HG03565 (cell line): ENCODE measurements around the gene PLEKHH2.
"Not testable (repeated sequence)": the region's sequence is repeated elsewhere in the genome, so short reads cannot be mapped to it uniquely, and the experiment has no call there.

Experiments
- ATAC-seq: cut with Tn5 transposase; IDR thresholded peaks from one replicate; pipeline ENCODE4 v1.9.1; 2021; ENCODE audit warnings: mild to moderate bottlenecking, moderate library complexity; ENCODE audit not compliant: unreplicated experiment

The PLEKHH2 gene

DNA sequence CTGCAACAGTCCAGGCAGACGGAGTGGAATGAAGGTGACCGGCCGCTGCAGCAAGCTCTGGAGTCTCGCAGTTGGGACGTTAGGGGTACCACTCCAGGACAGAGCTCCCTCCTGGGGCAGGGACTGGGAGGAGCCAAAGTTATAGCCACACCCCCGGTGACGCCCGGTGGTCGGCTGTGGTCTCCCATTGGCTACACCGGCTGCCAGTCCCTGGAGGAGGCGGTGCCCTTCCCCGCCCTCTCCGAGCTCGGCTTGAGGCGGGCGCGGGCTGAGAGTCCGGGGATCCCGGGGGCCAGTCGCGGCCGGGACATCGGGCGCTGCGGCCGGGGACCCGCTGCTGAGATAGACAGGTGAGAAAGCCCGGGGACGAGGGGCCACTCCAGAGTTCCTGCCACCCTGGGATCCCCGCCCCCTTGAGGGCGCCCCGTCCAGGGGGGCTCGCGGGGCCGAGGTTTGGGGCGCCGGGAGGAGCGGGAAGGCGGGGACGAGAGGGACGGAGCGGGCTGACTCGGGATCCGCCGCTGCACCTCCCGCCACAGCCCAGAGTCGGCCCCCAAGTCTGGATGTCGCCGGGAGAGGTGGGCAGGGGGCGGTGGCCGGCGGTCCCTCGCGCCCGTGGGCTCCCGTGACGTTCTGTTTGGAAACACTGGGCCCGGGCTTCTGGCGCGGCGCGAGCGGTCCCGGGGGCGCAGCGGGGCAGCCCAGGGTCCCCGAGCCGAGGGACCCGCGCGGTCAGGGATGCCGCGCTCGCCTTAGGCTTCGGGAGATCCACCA, at the start of gene PLEKHH2:
PLEKHH2 (plus strand) TSS at position 231 of the 774 bp plus-strand sequence. CDS start 7,414 bp downstream, outside the sequence.
- peak; percentile 98 for ATAC-seq

DNA sequence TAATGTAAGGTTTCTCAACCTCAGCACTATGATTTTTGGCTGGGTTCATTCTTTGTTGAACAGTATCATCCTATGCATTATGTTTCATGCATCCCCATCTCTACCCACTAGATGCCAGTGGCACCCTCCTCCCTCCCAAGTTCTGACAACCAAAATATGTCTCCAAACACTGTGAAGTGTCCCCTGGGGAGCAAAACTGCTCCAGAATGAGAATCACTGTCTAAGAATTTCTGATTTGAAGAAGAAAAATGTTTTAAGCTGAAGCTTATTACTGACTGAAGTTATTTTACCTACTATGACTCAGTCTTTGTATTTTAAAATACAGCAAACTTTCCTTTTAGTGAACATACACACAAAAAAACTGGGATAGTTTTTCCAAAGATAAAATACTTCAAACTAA, 44.6 kb upstream of the PLEKHH2 start:
- no peak for ATAC-seq

DNA sequence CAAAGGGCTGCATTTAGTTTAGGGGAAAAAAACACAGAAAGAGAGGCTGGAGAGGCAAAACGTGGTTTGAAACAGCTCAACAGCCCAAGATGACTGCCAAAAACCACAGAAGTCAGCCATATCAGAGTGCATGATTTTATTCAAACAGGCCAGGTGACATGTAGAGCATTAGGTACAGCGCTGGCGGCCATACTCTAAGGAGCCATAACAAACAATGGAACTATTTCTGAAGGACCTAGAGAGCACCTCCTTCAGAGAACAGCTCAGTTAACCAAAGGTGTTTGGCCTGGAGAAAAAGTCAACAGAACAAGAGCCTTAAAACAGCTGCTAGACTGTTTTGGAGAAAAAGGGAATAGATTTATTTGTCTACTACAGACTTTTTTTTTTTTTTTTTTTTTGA, 43.8 kb upstream of the PLEKHH2 start:
- ATAC-seq, result no peak

- ATAC-seq, result no peak
Observed at GRCh38 chr2:43594875-43595274, 42.2 kb upstream of the PLEKHH2 start.

- ATAC-seq, result peak; percentile 90
Observed at GRCh38 chr2:43595603-43596412, 41.3 kb upstream of the PLEKHH2 start, which contains the start of gene THADA. THADA (minus strand) TSS chr2:43596038; CDS start chr2:43592392, 3,646 bp downstream.

DNA sequence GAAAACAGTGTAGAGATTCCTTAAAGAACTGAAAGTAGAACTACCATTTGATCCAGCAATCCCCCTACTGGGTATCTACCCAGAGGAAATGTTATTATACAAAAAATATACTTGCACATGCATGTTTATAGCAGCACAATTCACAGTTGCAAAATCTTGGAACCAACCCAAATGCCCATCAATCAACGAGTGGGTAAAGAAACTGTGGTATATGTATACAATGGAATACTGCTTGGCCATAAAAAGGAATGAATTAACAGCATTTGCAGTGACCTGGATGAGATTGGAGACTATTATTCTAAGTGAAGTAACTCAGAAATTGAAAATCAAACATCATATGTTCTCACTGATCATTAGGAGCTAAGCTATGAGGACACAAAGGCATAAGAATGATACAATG, 36.5 kb upstream of the PLEKHH2 start:
- ATAC-seq, result not testable (repeated sequence)

- no peak for ATAC-seq
Observed at GRCh38 chr2:43604674-43605073, 32.4 kb upstream of the PLEKHH2 start.

DNA sequence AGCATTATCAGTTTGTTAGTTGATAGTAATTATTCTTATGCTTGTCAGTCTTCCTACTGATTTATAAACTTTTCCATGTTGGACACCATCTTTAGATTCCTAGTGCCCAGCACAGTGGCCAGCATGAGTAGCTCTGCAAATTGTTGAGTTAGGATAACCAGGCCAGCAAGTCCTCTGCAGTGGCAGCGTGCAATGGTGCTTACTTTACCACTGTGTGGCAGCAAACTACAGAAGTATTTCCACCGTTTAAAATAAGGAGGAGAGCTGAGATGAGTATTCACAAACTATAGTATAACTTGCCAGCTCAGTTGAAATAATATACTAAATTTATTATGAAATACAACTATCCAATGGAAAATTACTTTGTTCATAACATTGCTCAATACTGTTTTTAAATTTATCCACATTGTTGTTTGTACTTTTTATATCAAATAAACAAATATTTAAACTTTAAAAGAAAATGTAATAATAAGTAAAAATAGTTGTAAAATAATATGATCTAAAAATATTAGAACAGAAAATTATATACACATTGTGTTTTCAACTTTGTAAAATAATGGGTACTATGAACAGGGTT, 31.9 kb upstream of the PLEKHH2 start:
- no peak for ATAC-seq

- ATAC-seq, result no peak
Observed at GRCh38 chr2:43605851-43606250, 31.2 kb upstream of the PLEKHH2 start.

DNA sequence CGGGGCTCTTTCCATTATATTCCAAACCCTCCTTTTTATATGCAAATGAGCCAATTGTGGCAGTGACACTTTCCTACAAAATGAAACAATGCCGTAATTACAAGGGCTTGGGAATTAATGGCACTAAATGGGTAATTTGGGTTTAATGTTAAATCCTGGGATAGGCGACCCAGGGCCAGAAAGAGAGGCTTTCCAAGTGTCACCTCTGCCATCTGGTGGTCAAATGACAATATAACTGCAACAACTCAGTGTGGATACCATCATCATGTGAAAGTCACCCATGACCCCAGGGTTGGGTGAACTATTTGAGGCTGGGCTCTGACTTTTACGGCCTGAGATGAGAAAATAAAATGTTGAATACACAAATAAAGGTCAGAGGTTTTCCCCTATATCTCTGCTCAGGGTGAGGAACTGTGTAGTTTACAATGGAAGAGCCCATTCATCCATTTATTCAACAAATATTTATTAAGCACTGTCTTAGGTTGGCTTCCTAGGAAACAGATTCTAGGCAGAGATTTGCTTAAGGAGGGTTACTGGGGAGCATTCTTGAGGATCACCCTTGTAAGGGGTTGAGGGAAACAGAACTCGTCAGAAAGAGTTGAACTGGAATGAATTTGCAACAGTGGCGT, 27.7 kb upstream of the PLEKHH2 start:
- no peak for ATAC-seq

- ATAC-seq, result no peak
Observed at GRCh38 chr2:43610361-43610760, 26.7 kb upstream of the PLEKHH2 start.

DNA sequence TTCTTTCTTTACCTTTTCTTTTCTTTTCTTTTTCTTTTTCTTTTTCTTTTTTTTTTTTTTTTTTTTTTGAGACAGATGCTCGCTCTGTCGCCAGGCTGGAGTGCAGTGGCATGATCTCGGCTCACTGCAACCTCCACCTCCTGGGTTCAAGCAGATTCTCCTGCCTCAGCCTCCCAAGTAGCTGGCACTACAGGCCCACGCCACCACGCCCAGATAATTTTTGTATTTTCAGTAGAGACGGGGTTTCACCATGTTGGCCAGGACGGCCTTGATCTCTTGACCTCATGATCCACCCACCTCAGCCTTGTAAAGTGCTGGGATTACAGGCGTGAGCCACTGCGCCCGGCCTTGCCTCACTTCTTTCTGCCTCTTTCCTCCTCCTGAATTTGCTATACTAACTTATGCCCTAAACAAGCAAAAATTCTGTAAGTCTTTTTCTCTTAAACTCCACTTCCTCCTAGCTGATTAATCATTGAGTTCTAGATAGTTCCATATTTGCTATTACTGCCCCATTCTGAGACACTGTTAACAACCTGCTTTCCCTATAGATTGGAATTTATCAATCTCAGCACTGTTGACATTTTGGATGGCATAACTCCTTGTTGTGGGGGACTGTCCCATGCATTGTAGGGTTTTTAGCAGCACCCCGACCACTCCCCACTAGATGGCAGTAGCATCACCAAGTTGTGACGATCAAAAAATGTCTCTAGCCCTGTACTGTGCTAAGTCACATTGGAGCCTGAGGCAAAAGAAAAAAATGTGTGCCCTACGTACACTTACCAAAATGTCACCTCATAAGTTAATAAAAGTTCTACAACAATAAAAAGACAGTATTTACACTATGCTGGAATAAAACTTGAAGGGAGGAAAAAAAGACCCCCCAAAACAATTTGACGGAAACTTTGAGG, 24.8 kb upstream of the PLEKHH2 start:
- ATAC-seq, result no peak

DNA sequence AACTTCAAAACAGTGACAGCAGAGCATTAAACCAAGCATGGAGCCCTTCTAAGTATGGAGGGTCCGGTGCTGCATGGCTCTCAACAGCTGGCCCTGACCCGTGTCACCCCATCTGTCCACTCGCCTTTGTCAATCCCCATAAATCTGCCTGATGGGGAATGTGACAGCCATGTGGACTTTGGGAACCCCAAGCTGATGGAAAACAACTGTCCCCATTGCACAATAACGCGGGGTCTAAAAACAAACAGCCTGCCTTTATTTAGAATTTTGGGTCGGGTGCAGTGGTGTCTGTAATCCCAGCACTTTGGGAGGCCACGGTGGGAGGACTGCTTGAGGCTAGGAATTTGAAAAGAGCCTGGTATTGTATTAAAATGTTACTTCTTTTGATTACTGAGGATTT, 24.1 kb upstream of the PLEKHH2 start:
- ATAC-seq, result no peak

DNA sequence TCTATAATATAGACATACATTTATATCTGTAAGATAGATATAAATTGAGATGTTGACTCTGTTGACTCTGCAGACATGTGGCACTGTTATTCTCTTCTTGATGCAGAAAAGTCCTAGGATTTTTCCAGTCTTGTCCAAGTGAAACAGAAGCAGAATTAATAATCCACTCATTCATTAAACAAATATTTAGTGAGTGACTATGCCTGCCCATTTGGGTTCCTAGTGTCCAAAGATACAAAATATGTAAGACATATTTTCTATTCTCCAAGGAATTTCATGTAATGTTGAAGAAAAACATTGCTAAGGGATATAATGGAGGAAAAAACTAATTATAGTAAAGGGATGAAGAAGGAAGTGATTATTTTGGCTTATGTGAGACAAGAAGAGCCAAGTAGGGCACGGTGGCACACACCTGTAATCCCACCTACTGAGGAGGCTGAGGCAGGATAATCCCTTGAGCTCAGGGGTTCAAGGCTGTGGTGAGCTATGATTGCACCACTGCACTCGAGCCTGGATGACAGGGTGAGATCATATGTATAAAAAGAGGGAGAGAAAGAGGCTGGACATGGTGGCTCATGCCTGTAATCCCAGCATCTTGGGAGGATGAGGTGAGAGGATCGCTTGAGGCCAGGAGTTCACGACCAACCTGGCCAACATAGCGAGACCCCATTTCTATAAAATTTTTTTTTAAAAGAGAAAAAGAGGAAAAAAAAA, 19.9 kb upstream of the PLEKHH2 start:
- no peak for ATAC-seq

- ATAC-seq, result no peak
Observed at GRCh38 chr2:43619511-43619910, 17.5 kb upstream of the PLEKHH2 start.

GRCh38 chr2:43622931-43623451, 14.1 kb upstream of the PLEKHH2 start:
- no peak for ATAC-seq

GRCh38 chr2:43631618-43632317, 5.3 kb upstream of the PLEKHH2 start:
- ATAC-seq, result no peak

- no peak for ATAC-seq
Observed at GRCh38 chr2:43634604-43635306, 2.3 kb upstream of the PLEKHH2 start.
